Putamen (tissue), 1 donor: Measurements from ENCODE around the gene EEF1AKMT4.

ENCODE experiments used
- DNase-seq: peaks from one replicate; pipeline ENCODE4 v3.0.0-alpha.2; 2016; ENCODE audit warnings: low spot score

EEF1AKMT4 gene

GRCh38 chr3:184236033-184236410, 13.4 kb upstream of the EEF1AKMT4 start:
- DNase-seq = no peak

- no peak for DNase-seq
Measured at GRCh38 chr3:184236636-184237035, 12.8 kb upstream of the EEF1AKMT4 start.

- DNase-seq = no peak
Measured at GRCh38 chr3:184237211-184237610, 12.3 kb upstream of the EEF1AKMT4 start.

- DNase-seq = no peak
Measured at GRCh38 chr3:184237807-184238206, 11.7 kb upstream of the EEF1AKMT4 start.

- no peak for DNase-seq
Measured at GRCh38 chr3:184238246-184238818, 11.1 kb upstream of the EEF1AKMT4 start.

GRCh38 chr3:184239221-184239620, 10.3 kb upstream of the EEF1AKMT4 start:
- no peak for DNase-seq

- no peak for DNase-seq
Measured at GRCh38 chr3:184239708-184240107, 9.8 kb upstream of the EEF1AKMT4 start.

- no peak for DNase-seq
Measured at GRCh38 chr3:184240384-184241140, 8.9 kb upstream of the EEF1AKMT4 start.

GRCh38 chr3:184241141-184241446, 8.4 kb upstream of the EEF1AKMT4 start:
- no peak for DNase-seq

- no peak for DNase-seq
Measured at GRCh38 chr3:184241447-184242296, 7.8 kb upstream of the EEF1AKMT4 start.

- DNase-seq = no peak
Measured at GRCh38 chr3:184242297-184242685, 7.2 kb upstream of the EEF1AKMT4 start.

- DNase-seq = peak; percentile 85
Measured at GRCh38 chr3:184248454-184249411, 739 bp upstream of the EEF1AKMT4 start, which contains the start of gene ALG3. ALG3 (minus strand) TSS chr3:184248962; CDS start chr3:184248940, 22 bp downstream.

GRCh38 chr3:184250167-184250828, 826 bp downstream of the EEF1AKMT4 start:
- peak; percentile 75 for DNase-seq

GRCh38 chr3:184255291-184256039, 6.0 kb downstream of the EEF1AKMT4 start:
- no peak for DNase-seq

- DNase-seq = peak; percentile 55
Measured at GRCh38 chr3:184257083-184257915, 7.8 kb downstream of the EEF1AKMT4 start.

- DNase-seq = no peak
Measured at GRCh38 chr3:184258926-184259325, 9.5 kb downstream of the EEF1AKMT4 start.

- no peak for DNase-seq
Measured at GRCh38 chr3:184259396-184259877, 10.0 kb downstream of the EEF1AKMT4 start.

GRCh38 chr3:184259878-184260723, 10.6 kb downstream of the EEF1AKMT4 start:
- no peak for DNase-seq
